Astrocyte of the spinal cord (primary cell): ENCODE results near the gene ZNF433.
A peak's percentile ranks its signal among the peaks of the same experiment; 100 is the strongest.
"Not testable (repeated sequence)": the region's sequence is repeated elsewhere in the genome, so short reads cannot be mapped to it uniquely, and the experiment has no call there.

Experiments
- DNase-seq: peaks from one replicate; pipeline ENCODE4 v3.0.0; 2011; ENCODE audit warnings: low read depth, low spot score
- H3K4me3 ChIP-seq: 2 replicates; pipeline ENCODE4 v1.5.1; 2011; ENCODE audit warnings: low read depth, mild to moderate bottlenecking, low read length, moderate library complexity
- in situ Hi-C: cut with HindIII; loops from 2 replicates; pipeline ENCODE4 v1.10.0; 2017; ENCODE audit warnings: low sequenced_read_pairs
- TF ChIP-seq, protein P1 (sequence below): IDR thresholded peaks from 2 replicates; pipeline ENCODE4 v1.5.1; 2012; ENCODE audit warnings: low read depth, mild to moderate bottlenecking, low read length, inconsistent platforms

The ZNF433 gene

GRCh38 chr19:12035220-12036172 lies at the start of gene ZNF433:
Gene ZNF433, minus strand, starts transcription at chr19:12035679. Its CDS starts 140 bp downstream, at chr19:12035539.
- DNase-seq = peak; percentile 87
- H3K4me3 ChIP-seq = peak within 1 kb of the TSS; percentile 87
- in situ Hi-C loops = no loop called here
- TF ChIP-seq, protein P1, sequence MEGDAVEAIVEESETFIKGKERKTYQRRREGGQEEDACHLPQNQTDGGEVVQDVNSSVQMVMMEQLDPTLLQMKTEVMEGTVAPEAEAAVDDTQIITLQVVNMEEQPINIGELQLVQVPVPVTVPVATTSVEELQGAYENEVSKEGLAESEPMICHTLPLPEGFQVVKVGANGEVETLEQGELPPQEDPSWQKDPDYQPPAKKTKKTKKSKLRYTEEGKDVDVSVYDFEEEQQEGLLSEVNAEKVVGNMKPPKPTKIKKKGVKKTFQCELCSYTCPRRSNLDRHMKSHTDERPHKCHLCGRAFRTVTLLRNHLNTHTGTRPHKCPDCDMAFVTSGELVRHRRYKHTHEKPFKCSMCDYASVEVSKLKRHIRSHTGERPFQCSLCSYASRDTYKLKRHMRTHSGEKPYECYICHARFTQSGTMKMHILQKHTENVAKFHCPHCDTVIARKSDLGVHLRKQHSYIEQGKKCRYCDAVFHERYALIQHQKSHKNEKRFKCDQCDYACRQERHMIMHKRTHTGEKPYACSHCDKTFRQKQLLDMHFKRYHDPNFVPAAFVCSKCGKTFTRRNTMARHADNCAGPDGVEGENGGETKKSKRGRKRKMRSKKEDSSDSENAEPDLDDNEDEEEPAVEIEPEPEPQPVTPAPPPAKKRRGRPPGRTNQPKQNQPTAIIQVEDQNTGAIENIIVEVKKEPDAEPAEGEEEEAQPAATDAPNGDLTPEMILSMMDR = no peak

- in situ Hi-C loops, H3K4me3 ChIP-seq, DNase-seq: not testable (repeated sequence)
Observed at GRCh38 chr19:12083336-12083735, 47.9 kb upstream of the ZNF433 start.

DNA sequence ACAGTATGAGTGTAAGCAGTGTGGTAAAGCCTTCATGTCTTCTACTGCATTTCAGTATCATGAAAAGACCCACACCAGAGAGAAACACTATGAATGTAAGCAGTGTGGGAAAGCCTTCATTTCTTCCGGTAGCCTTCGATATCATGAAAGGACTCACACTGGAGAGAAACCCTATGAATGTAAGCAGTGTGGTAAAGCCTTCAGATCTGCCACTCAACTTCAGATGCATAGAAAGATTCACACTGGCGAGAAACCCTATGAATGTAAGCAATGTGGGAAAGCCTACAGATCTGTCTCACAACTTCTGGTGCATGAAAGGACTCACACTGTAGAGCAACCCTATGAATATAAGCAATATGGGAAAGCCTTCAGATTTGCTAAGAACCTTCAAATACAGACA lies 41.9 kb upstream of the ZNF433 start:
- in situ Hi-C loops = no loop called here
- H3K4me3 ChIP-seq = no peak overlapping the region
- DNase-seq = no peak
- TF ChIP-seq, protein P1 = no peak

DNA sequence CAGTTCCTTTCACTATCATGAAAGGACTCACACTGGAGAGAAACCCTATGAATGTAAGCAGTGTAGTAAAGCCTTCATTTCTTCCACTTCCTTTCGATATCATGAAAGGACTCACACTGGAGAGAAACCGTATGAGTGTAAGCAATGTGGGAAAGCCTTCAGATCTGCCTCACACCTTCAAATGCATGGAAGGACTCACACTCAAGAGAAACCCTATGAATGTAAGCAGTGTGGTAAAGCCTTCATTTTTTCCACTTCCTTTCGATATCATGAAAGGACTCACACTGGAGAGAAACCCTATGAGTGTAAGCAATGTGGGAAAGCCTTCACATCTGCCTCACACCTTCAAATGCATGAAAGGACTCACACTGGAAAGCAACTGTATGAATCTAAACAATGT lies 40.9 kb upstream of the ZNF433 start:
- in situ Hi-C loops, H3K4me3 ChIP-seq, DNase-seq: not testable (repeated sequence)

- no peak overlapping the region for H3K4me3 ChIP-seq
- in situ Hi-C loops = no loop called here
- peak; percentile 19 for DNase-seq
- TF ChIP-seq, protein P1 = no peak
Observed at GRCh38 chr19:12075538-12076139, 40.2 kb upstream of the ZNF433 start.

GRCh38 chr19:12064590-12065538 lies 29.4 kb upstream of the ZNF433 start, which contains the start of gene ZNF844:
Gene ZNF844, plus strand, starts transcription at chr19:12064731. Its CDS starts 143 bp downstream, at chr19:12064874.
- in situ Hi-C loops = no loop called here
- DNase-seq = peak; percentile 90
- peak within 1 kb of the TSS; percentile 57 for H3K4me3 ChIP-seq
- TF ChIP-seq, protein P1 = no peak

DNA sequence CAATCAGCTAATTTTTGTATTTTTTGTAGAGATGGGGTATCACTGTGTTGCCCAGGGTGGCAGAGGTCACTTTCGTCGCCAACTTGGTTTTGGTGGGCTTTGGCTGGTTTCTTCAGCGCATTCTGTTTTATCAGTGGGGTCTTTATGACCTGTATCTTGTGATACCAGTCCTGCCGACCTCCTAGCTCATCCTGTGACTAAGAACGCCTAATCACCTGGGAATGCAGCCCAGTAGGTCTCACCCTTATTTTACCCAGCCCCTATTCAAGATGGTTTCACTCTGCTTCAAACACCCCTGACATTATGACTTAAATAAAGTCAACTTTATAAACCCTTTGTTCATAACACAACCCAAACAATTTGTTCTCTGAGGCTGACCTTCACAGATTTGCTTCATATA lies 20.3 kb upstream of the ZNF433 start:
- DNase-seq = no peak
- TF ChIP-seq, protein P1 = no peak
- in situ Hi-C loops = no loop called here
- H3K4me3 ChIP-seq = no peak overlapping the region
